ENCODE measurements around the gene TBCD.
"Not testable (repeated sequence)": the region's sequence is repeated elsewhere in the genome, so short reads cannot be mapped to it uniquely, and the experiment has no call there.

Gene TBCD

GRCh38 chr17:82959990-82960418, 208.1 kb downstream of the TBCD start:
- ChIA-PET POLR2A (no interaction called here), CTCF (no interaction called here)
- DNase-seq (ENCODE audit: extremely low spot score) = no peak
- TF ChIP-seq FOXK2 (IDR thresholded peaks at IDR 0.05) = no peak
- no peak for TF ChIP-seq FOXA1 (IDR thresholded peaks at IDR 0.05)
- TF ChIP-seq FOXM1 (IDR thresholded peaks at IDR 0.05; ENCODE audit: borderline replicate concordance) = no peak
- no peak for TF ChIP-seq NFRKB (IDR thresholded peaks at IDR 0.05)
- no peak for TF ChIP-seq HDGF (IDR thresholded peaks at IDR 0.05; ENCODE audit: borderline replicate concordance)
- TF ChIP-seq SP1 (IDR thresholded peaks at IDR 0.05) = no peak
- no peak for TF ChIP-seq ZNF384 (IDR thresholded peaks at IDR 0.05)
- TF ChIP-seq ELF4 (IDR thresholded peaks at IDR 0.05) = no peak
- no peak for TF ChIP-seq L3MBTL2 (conservative IDR thresholded peaks at IDR 0.05)

- DNase-seq (ENCODE audit: extremely low spot score) = no peak
- no peak for TF ChIP-seq FOXA1 (IDR thresholded peaks at IDR 0.05)
- no peak for TF ChIP-seq ARNT (IDR thresholded peaks at IDR 0.05)
- TF ChIP-seq NFRKB (IDR thresholded peaks at IDR 0.05) = no peak
- TF ChIP-seq FOXK2 (IDR thresholded peaks at IDR 0.05) = no peak
- no peak for TF ChIP-seq ELF4 (IDR thresholded peaks at IDR 0.05)
- CTCF ChIA-PET = no interaction called here
- POLR2A ChIA-PET = no interaction called here
These were observed 208.8 kb downstream of the TBCD start for GRCh38 chr17:82960419-82961271.

GRCh38 chr17:82961366-82962162, 209.7 kb downstream of the TBCD start:
- TF ChIP-seq PKNOX1 (IDR thresholded peaks at IDR 0.05) = no peak
- no peak for TF ChIP-seq ELF4 (IDR thresholded peaks at IDR 0.05)
- TF ChIP-seq TARDBP (IDR thresholded peaks at IDR 0.05) = no peak
- TF ChIP-seq FOXA1 (IDR thresholded peaks at IDR 0.05) = no peak
- no peak for TF ChIP-seq ARNT (IDR thresholded peaks at IDR 0.05)
- no peak for TF ChIP-seq HDGF (IDR thresholded peaks at IDR 0.05; ENCODE audit: borderline replicate concordance)
- no peak for TF ChIP-seq BHLHE40 (IDR thresholded peaks at IDR 0.05; ENCODE audit: borderline replicate concordance)
- no peak for TF ChIP-seq SP1 (IDR thresholded peaks at IDR 0.05)
- no peak for TF ChIP-seq ZNF384 (IDR thresholded peaks at IDR 0.05)
- no peak for TF ChIP-seq FOXM1 (IDR thresholded peaks at IDR 0.05; ENCODE audit: borderline replicate concordance)
- TF ChIP-seq L3MBTL2 (conservative IDR thresholded peaks at IDR 0.05) = no peak
- TF ChIP-seq FOXK2 (IDR thresholded peaks at IDR 0.05) = no peak
- TF ChIP-seq SUZ12 (IDR thresholded peaks at IDR 0.05) = no peak
- no peak for TF ChIP-seq NFRKB (IDR thresholded peaks at IDR 0.05)
- TF ChIP-seq CTBP1 (IDR thresholded peaks at IDR 0.05; ENCODE audit: borderline replicate concordance) = no peak
- no peak for TF ChIP-seq LEF1 (IDR thresholded peaks at IDR 0.05; ENCODE audit: borderline replicate concordance)
- POLR2A ChIA-PET = no interaction called here
- DNase-seq (ENCODE audit: extremely low spot score) = no peak
- CTCF ChIA-PET = interaction anchor here (0.6 kb wide), 1 partner anchor 402 kb away, joined by 6 read pairs; no protein-coding TSS in a partner anchor

GRCh38 chr17:82962163-82962720, 210.4 kb downstream of the TBCD start:
- TF ChIP-seq SUZ12 (IDR thresholded peaks at IDR 0.05) (no peak), NFRKB (IDR thresholded peaks at IDR 0.05) (no peak), PKNOX1 (IDR thresholded peaks at IDR 0.05) (no peak), FOXM1 (IDR thresholded peaks at IDR 0.05; ENCODE audit: borderline replicate concordance) (no peak), LEF1 (IDR thresholded peaks at IDR 0.05; ENCODE audit: borderline replicate concordance) (no peak), TARDBP (IDR thresholded peaks at IDR 0.05) (no peak), FOXA1 (IDR thresholded peaks at IDR 0.05) (no peak), ELF4 (IDR thresholded peaks at IDR 0.05) (no peak), CTBP1 (IDR thresholded peaks at IDR 0.05; ENCODE audit: borderline replicate concordance) (no peak), SP1 (IDR thresholded peaks at IDR 0.05) (no peak), BHLHE40 (IDR thresholded peaks at IDR 0.05; ENCODE audit: borderline replicate concordance) (no peak), FOXK2 (IDR thresholded peaks at IDR 0.05) (no peak), HDGF (IDR thresholded peaks at IDR 0.05; ENCODE audit: borderline replicate concordance) (no peak), ZNF384 (IDR thresholded peaks at IDR 0.05) (no peak), ARNT (IDR thresholded peaks at IDR 0.05) (no peak), L3MBTL2 (conservative IDR thresholded peaks at IDR 0.05) (no peak)
- DNase-seq (ENCODE audit: extremely low spot score) = no peak
- POLR2A ChIA-PET = no interaction called here
- CTCF ChIA-PET = no interaction called here

- CTCF ChIA-PET = no interaction called here
- TF ChIP-seq SP1 (IDR thresholded peaks at IDR 0.05) (no peak), CTBP1 (IDR thresholded peaks at IDR 0.05; ENCODE audit: borderline replicate concordance) (no peak), FOXK2 (IDR thresholded peaks at IDR 0.05) (no peak), LEF1 (IDR thresholded peaks at IDR 0.05; ENCODE audit: borderline replicate concordance) (no peak), ARNT (IDR thresholded peaks at IDR 0.05) (no peak), ELF4 (IDR thresholded peaks at IDR 0.05) (no peak), NFRKB (IDR thresholded peaks at IDR 0.05) (no peak), ZNF384 (IDR thresholded peaks at IDR 0.05) (no peak), TARDBP (IDR thresholded peaks at IDR 0.05) (no peak), L3MBTL2 (conservative IDR thresholded peaks at IDR 0.05) (no peak), HDGF (IDR thresholded peaks at IDR 0.05; ENCODE audit: borderline replicate concordance) (no peak), FOXM1 (IDR thresholded peaks at IDR 0.05; ENCODE audit: borderline replicate concordance) (no peak), BHLHE40 (IDR thresholded peaks at IDR 0.05; ENCODE audit: borderline replicate concordance) (no peak), FOXA1 (IDR thresholded peaks at IDR 0.05) (no peak), PKNOX1 (IDR thresholded peaks at IDR 0.05) (no peak), SUZ12 (IDR thresholded peaks at IDR 0.05) (no peak)
- DNase-seq (ENCODE audit: extremely low spot score) = no peak
- POLR2A ChIA-PET = no interaction called here
These were observed 211.5 kb downstream of the TBCD start for GRCh38 chr17:82963104-82963950.

- POLR2A ChIA-PET; CTCF ChIA-PET; DNase-seq (ENCODE audit: extremely low spot score): not testable (repeated sequence)
These were observed 212.6 kb downstream of the TBCD start for GRCh38 chr17:82964451-82964850.

Data from HEK293T (cell line).